Skin of body (tissue), 2 donors: Measurements from ENCODE around the gene LTB4R. TPM values are rescaled to one million over a fixed set of nuclear protein-coding genes. Genes with fewer than 3 reads are reported as not detected.

Experiments used
- small RNA-seq: library from RNA; depleted of rRNA; stranded (forward); fragments of <200 nt; gene quantifications from one replicate; pipeline ENCODE3, GENCODE V24; 2014; ENCODE audit warnings: low replicate concordance
- total RNA-seq: library from RNA; depleted of rRNA; stranded (reverse); fragments of >200 nt; gene quantifications from one replicate; pipeline ENCODE4 v1.2.3, GENCODE V29; 2014

LTB4R gene
- total RNA-seq, 1 donor from 2014 or later = 8.6 TPM

Small RNAs within 50 kb of the gene (small RNA-seq; reads per million reads assigned to genes)
- not detected for gene RF00026

Other genes with a start within 250 kb of the LTB4R start
- 0.20 TPM for gene CPNE6, start 239.9 kb upstream of the LTB4R start, total RNA-seq
- 7.2 TPM for gene PCK2, start 217.2 kb upstream of the LTB4R start, total RNA-seq
- 45.2 TPM for gene DCAF11, start 196.7 kb upstream of the LTB4R start, total RNA-seq
- 0.69 TPM for gene NRL, start 196.6 kb upstream of the LTB4R start, total RNA-seq
- gene FITM1, start 180.8 kb upstream of the LTB4R start, total RNA-seq = 13.0 TPM
- 59.7 TPM for gene PSME1, start 175.3 kb upstream of the LTB4R start, total RNA-seq
- gene EMC9, start 169.9 kb upstream of the LTB4R start, total RNA-seq = 6.8 TPM
- 62.5 TPM for gene PSME2, start 164.9 kb upstream of the LTB4R start, total RNA-seq
- gene RNF31, start 164.0 kb upstream of the LTB4R start, total RNA-seq = 24.2 TPM
- gene IRF9, start 150.2 kb upstream of the LTB4R start, total RNA-seq = 43.4 TPM
- gene REC8, start 139.4 kb upstream of the LTB4R start, total RNA-seq = 3.6 TPM
- gene IPO4, start 122.7 kb upstream of the LTB4R start, total RNA-seq = 22.8 TPM
- 22.4 TPM for gene TM9SF1, start 116.1 kb upstream of the LTB4R start, total RNA-seq
- not detected for gene TSSK4, start 105.8 kb upstream of the LTB4R start, total RNA-seq
- gene CHMP4A, start 98.0 kb upstream of the LTB4R start, total RNA-seq = 30.1 TPM
- gene MDP1, start 95.4 kb upstream of the LTB4R start, total RNA-seq = 9.5 TPM
- gene NEDD8, start 79.1 kb upstream of the LTB4R start, total RNA-seq = 73.5 TPM
- 39.9 TPM for gene GMPR2, start 78.6 kb upstream of the LTB4R start, total RNA-seq
- 36.2 TPM for gene TINF2, start 68.9 kb upstream of the LTB4R start, total RNA-seq
- 26.1 TPM for gene TGM1, start 48.3 kb upstream of the LTB4R start, total RNA-seq
- gene RABGGTA, start 39.9 kb upstream of the LTB4R start, total RNA-seq = 13.2 TPM
- 17.9 TPM for gene DHRS1, start 11.7 kb upstream of the LTB4R start, total RNA-seq
- gene NOP9, start 11.7 kb upstream of the LTB4R start, total RNA-seq = 14.8 TPM
- 7.9 TPM for gene CIDEB, start 3.5 kb upstream of the LTB4R start, total RNA-seq
- 13.9 TPM for gene LTB4R2, start 1.4 kb upstream of the LTB4R start, total RNA-seq
- 9.6 TPM for gene ADCY4, start 23.6 kb downstream of the LTB4R start, total RNA-seq
- gene RIPK3, start 28.5 kb downstream of the LTB4R start, total RNA-seq = 5.6 TPM
- 33.7 TPM for gene NFATC4, start 56.7 kb downstream of the LTB4R start, total RNA-seq
- 33.0 TPM for gene NYNRIN, start 87.5 kb downstream of the LTB4R start, total RNA-seq
- 1.8 TPM for gene CBLN3, start 118.2 kb downstream of the LTB4R start, total RNA-seq
- gene KHNYN, start 118.5 kb downstream of the LTB4R start, total RNA-seq = 38.8 TPM
- 13.5 TPM for gene SDR39U1, start 131.3 kb downstream of the LTB4R start, total RNA-seq
- 0.69 TPM for gene CMA1, start 196.8 kb downstream of the LTB4R start, total RNA-seq